Subcutaneous abdominal adipose tissue (tissue), 5 donors: ENCODE data around the gene PLCL2.

Source experiments
- H3K27ac ChIP-seq: one replicate; pipeline ENCODE4 v1.7.0; 2013; ENCODE audit warnings: low read depth, mild to moderate bottlenecking, inconsistent platforms, low read length, moderate library complexity
- H3K27me3 ChIP-seq, 5 donors: one replicate each; pipeline ENCODE4 v1.7.0; 2013; ENCODE audit warnings: low read length in 5 of 5, inconsistent platforms in 1 of 5; ENCODE audit not compliant: control insufficient read depth in 5 of 5, insufficient read depth in 4 of 5
- H3K36me3 ChIP-seq, 5 donors: one replicate each; pipeline ENCODE4 v1.7.0; 2013; ENCODE audit warnings: low read length in 5 of 5; ENCODE audit not compliant: control insufficient read depth in 5 of 5, insufficient read depth in 5 of 5
- H3K4me1 ChIP-seq, 5 donors: one replicate each; pipeline ENCODE4 v1.7.0; 2013; ENCODE audit warnings: low read length in 5 of 5, mild to moderate bottlenecking in 3 of 5, moderate library complexity in 1 of 5; ENCODE audit not compliant: control insufficient read depth in 5 of 5, insufficient read depth in 5 of 5
- H3K4me3 ChIP-seq, 5 donors: one replicate each; pipeline ENCODE4 v1.7.0; 2013; ENCODE audit warnings: low read length in 5 of 5, low read depth in 1 of 5
- H3K9ac ChIP-seq, 5 donors: one replicate each; pipeline ENCODE4 v1.7.0; 2013; ENCODE audit warnings: low read length in 5 of 5, mild to moderate bottlenecking in 4 of 5, moderate library complexity in 3 of 5
- H3K9me3 ChIP-seq, 5 donors: one replicate each; pipeline ENCODE4 v1.7.0; 2013; ENCODE audit warnings: low read length in 5 of 5; ENCODE audit not compliant: control insufficient read depth in 5 of 5
- donor health status: healthy.
- donor health status: healthy.
- donor health status: healthy.
- donor health status: healthy.
- donor health status: healthy.

PLCL2 gene

GRCh38 chr3:17132286-17133115 lies 247.7 kb downstream of the PLCL2 start:
- no peak overlapping the region for H3K4me3 ChIP-seq
- peaks cover 0 to 7% (median 3%) of the 10 kb centered on the region in 5 donors for H3K4me1 ChIP-seq
- H3K9me3 ChIP-seq, result peaks cover 0 to 16% (median 3%) of the 10 kb centered on the region in 5 donors
- H3K27me3 ChIP-seq, result no peaks in the 10 kb centered on the region
- no peaks in the 10 kb centered on the region for H3K36me3 ChIP-seq
- H3K9ac ChIP-seq, result no peak overlapping the region
- no peak overlapping the region for H3K27ac ChIP-seq

- peak overlapping the region in 3 of 5 donors; percentile 1 to 30 (median 11) for H3K4me3 ChIP-seq
- peaks cover 0 to 7% (median 3%) of the 10 kb centered on the region in 5 donors for H3K4me1 ChIP-seq
- H3K27me3 ChIP-seq, result no peaks in the 10 kb centered on the region
- no peaks in the 10 kb centered on the region for H3K36me3 ChIP-seq
- no peak overlapping the region for H3K27ac ChIP-seq
- H3K9me3 ChIP-seq, result peaks cover 0 to 13% (median 4%) of the 10 kb centered on the region in 5 donors
- no peak overlapping the region for H3K9ac ChIP-seq
Measured at GRCh38 chr3:17133632-17134545, 249.1 kb downstream of the PLCL2 start.

DNA sequence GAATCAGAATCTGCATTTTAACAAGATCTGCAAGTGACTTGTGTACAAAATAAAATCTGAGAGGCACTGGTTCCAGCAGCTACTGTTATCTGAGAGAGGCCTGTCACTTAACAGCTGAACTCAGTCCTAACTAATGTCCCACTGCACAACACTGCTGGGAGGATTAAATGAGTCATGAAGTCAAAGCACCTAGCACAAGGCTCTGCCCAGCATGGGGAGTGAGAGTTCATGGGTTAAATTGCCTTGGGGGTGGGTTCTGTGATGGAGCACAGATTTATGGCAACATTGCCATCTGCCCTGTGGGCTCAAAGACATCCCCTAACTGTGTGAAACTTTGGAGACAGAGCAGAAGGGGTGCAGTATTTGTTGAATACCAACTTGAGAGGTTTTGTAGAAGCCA lies 250.9 kb downstream of the PLCL2 start:
- peaks cover 0 to 13% (median 4%) of the 10 kb centered on the region in 5 donors for H3K9me3 ChIP-seq
- no peak overlapping the region for H3K27ac ChIP-seq
- no peaks in the 10 kb centered on the region for H3K36me3 ChIP-seq
- no peaks in the 10 kb centered on the region for H3K27me3 ChIP-seq
- H3K9ac ChIP-seq, result no peak overlapping the region
- H3K4me1 ChIP-seq, result peaks cover 0 to 7% (median 3%) of the 10 kb centered on the region in 5 donors
- no peak overlapping the region for H3K4me3 ChIP-seq

- H3K9me3 ChIP-seq, result peaks cover 0 to 13% (median 4%) of the 10 kb centered on the region in 5 donors
- H3K27me3 ChIP-seq, result no peaks in the 10 kb centered on the region
- H3K9ac ChIP-seq, result no peak overlapping the region
- H3K4me3 ChIP-seq, result no peak overlapping the region
- no peaks in the 10 kb centered on the region for H3K36me3 ChIP-seq
- H3K27ac ChIP-seq, result no peak overlapping the region
- H3K4me1 ChIP-seq, result peaks cover 0 to 7% (median 3%) of the 10 kb centered on the region in 5 donors
Measured at GRCh38 chr3:17136136-17136721, 251.5 kb downstream of the PLCL2 start.

DNA sequence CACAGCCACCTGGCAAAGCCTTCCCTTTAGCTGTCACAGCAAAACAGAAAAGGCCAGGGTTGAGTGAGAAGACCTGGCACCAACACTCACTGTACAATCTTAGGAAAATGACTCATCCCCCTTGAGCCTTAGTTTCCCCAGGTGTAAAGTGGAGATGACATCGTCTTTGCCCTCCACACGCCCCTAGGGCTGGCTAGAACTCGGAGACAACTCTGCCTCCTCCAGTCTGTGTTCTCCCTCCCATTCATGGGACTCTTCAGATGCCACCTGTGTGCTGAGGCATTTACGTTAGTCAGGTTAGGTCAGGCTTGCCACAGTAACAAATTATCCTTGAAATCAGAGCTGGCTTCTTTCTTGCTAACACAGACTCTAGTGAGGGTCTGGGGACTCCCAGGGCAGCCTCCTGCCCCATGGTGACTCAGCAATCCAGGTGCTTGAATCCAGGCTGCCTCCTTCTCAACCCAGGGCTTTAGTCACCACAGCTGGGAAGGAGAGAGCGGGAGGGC lies 252.6 kb downstream of the PLCL2 start:
- H3K9me3 ChIP-seq, result peaks cover 0 to 13% (median 4%) of the 10 kb centered on the region in 5 donors
- H3K36me3 ChIP-seq, result no peaks in the 10 kb centered on the region
- no peak overlapping the region for H3K9ac ChIP-seq
- H3K4me1 ChIP-seq, result peaks cover 0 to 7% (median 3%) of the 10 kb centered on the region in 5 donors
- H3K4me3 ChIP-seq, result no peak overlapping the region
- no peak overlapping the region for H3K27ac ChIP-seq
- no peaks in the 10 kb centered on the region for H3K27me3 ChIP-seq

GRCh38 chr3:17138246-17139039 lies 253.7 kb downstream of the PLCL2 start:
- Histone ChIP-seq H3K36me3 (no peaks in the 10 kb centered on the region), H3K27ac (no peak overlapping the region), H3K27me3 (no peaks in the 10 kb centered on the region), H3K4me3 (no peak overlapping the region), H3K9ac (no peak overlapping the region), H3K9me3 (peaks cover 0 to 15% (median 4%) of the 10 kb centered on the region in 5 donors), H3K4me1 (peaks cover 0 to 4% (median 3%) of the 10 kb centered on the region in 5 donors)
